ENCODE measurements around the gene ARHGAP32.

The ARHGAP32 gene

DNA sequence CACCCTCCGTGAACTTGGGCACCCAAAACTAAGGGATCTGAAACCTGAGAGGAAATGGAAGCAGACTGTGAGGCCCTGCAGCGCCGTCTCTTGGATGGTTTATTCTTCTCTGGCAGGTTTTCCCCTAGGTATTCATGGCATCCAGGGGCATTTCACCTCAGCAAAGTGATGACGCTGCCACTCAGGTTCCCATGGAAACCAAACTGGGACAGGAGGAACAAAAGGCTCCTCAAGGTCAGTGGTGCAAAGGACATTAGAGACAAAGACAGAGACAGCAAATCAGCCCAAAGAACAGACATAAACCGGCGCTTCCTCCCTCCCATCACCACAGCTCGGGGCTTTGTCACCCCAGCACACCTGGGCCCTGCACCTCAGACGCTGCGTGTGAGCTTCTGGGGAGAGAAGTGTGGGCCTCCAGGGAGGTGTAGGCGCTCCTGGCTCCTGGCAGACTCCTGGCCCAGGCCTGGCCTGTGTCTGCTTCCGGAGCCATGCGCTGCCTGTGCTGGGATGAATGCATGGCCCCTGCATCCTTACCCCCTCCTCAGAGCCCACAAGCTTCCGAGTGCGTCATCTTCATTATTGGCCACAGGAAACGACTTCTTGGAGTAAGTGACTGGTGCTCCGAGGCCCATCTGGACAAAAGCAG is 255.4 kb downstream of the ARHGAP32 start:
- TF ChIP-seq CTCF (conservative IDR thresholded peaks at IDR 0.05; ENCODE audit: low read depth, low read length): no peak
- H3K36me3 ChIP-seq (ENCODE audit: insufficient read depth): no peaks in the 10 kb centered on the region
- H3K4me1 ChIP-seq (ENCODE audit: low read depth, poor library complexity, severe bottlenecking): no peaks in the 10 kb centered on the region
- no peak overlapping the region for H2AFZ ChIP-seq (ENCODE audit: low read depth)
- H3K79me2 ChIP-seq (ENCODE audit: insufficient read depth, low read depth): no peaks in the 10 kb centered on the region
- H3K4me3 ChIP-seq (IDR thresholded peaks at IDR 0.05; ENCODE audit: insufficient read depth, low read depth, low read length): no peak overlapping the region
- no peak overlapping the region for H3K27ac ChIP-seq
- H3K4me2 ChIP-seq: no peak overlapping the region
- H4K20me1 ChIP-seq (ENCODE audit: insufficient read depth): no peaks in the 10 kb centered on the region
- no peaks in the 10 kb centered on the region for H3K27me3 ChIP-seq (ENCODE audit: insufficient read depth, low read depth)
- no peak overlapping the region for H3K9ac ChIP-seq

GRCh38 chr11:128934926-128935325 is 257.2 kb downstream of the ARHGAP32 start:
- H3K4me1 ChIP-seq (ENCODE audit: low read depth, poor library complexity, severe bottlenecking): no peaks in the 10 kb centered on the region
- H3K4me2 ChIP-seq: no peak overlapping the region
- no peaks in the 10 kb centered on the region for H3K27me3 ChIP-seq (ENCODE audit: insufficient read depth, low read depth)
- H3K36me3 ChIP-seq (ENCODE audit: insufficient read depth): no peaks in the 10 kb centered on the region
- no peaks in the 10 kb centered on the region for H4K20me1 ChIP-seq (ENCODE audit: insufficient read depth)
- H3K9ac ChIP-seq: no peak overlapping the region
- no peak overlapping the region for H3K4me3 ChIP-seq (IDR thresholded peaks at IDR 0.05; ENCODE audit: insufficient read depth, low read depth, low read length)
- no peak overlapping the region for H2AFZ ChIP-seq (ENCODE audit: low read depth)
- no peak for TF ChIP-seq CTCF (conservative IDR thresholded peaks at IDR 0.05; ENCODE audit: low read depth, low read length)
- no peak overlapping the region for H3K27ac ChIP-seq
- no peaks in the 10 kb centered on the region for H3K79me2 ChIP-seq (ENCODE audit: insufficient read depth, low read depth)

- no peaks in the 10 kb centered on the region for H3K36me3 ChIP-seq (ENCODE audit: insufficient read depth)
- H3K4me1 ChIP-seq (ENCODE audit: low read depth, poor library complexity, severe bottlenecking): peaks cover 5% of the 10 kb centered on the region
- H3K79me2 ChIP-seq (ENCODE audit: insufficient read depth, low read depth): no peaks in the 10 kb centered on the region
- H3K27ac ChIP-seq: no peak overlapping the region
- H3K4me3 ChIP-seq (IDR thresholded peaks at IDR 0.05; ENCODE audit: insufficient read depth, low read depth, low read length): no peak overlapping the region
- H3K4me2 ChIP-seq: no peak overlapping the region
- no peak overlapping the region for H3K9ac ChIP-seq
- H4K20me1 ChIP-seq (ENCODE audit: insufficient read depth): no peaks in the 10 kb centered on the region
- no peak overlapping the region for H2AFZ ChIP-seq (ENCODE audit: low read depth)
- no peaks in the 10 kb centered on the region for H3K27me3 ChIP-seq (ENCODE audit: insufficient read depth, low read depth)
- TF ChIP-seq CTCF (conservative IDR thresholded peaks at IDR 0.05; ENCODE audit: low read depth, low read length): no peak
Observed at GRCh38 chr11:128934351-128934750, 257.8 kb downstream of the ARHGAP32 start.

- Histone ChIP-seq H2AFZ (ENCODE audit: low read depth) (no peak overlapping the region), H3K27ac (no peak overlapping the region), H3K9ac (no peak overlapping the region), H3K4me2 (no peak overlapping the region), H3K27me3 (ENCODE audit: insufficient read depth, low read depth) (no peaks in the 10 kb centered on the region), H3K79me2 (ENCODE audit: insufficient read depth, low read depth) (no peaks in the 10 kb centered on the region), H4K20me1 (ENCODE audit: insufficient read depth) (no peaks in the 10 kb centered on the region), H3K4me1 (ENCODE audit: low read depth, poor library complexity, severe bottlenecking) (peaks cover 13% of the 10 kb centered on the region), H3K36me3 (ENCODE audit: insufficient read depth) (no peaks in the 10 kb centered on the region), H3K4me3 (IDR thresholded peaks at IDR 0.05; ENCODE audit: insufficient read depth, low read depth, low read length) (no peak overlapping the region)
- TF ChIP-seq CTCF (conservative IDR thresholded peaks at IDR 0.05; ENCODE audit: low read depth, low read length): no peak
Observed at GRCh38 chr11:128933481-128934178, 258.5 kb downstream of the ARHGAP32 start.

All from KMS-11 (cell line).